ENCODE measurements around the gene PMEPA1.

PMEPA1 gene

DNA sequence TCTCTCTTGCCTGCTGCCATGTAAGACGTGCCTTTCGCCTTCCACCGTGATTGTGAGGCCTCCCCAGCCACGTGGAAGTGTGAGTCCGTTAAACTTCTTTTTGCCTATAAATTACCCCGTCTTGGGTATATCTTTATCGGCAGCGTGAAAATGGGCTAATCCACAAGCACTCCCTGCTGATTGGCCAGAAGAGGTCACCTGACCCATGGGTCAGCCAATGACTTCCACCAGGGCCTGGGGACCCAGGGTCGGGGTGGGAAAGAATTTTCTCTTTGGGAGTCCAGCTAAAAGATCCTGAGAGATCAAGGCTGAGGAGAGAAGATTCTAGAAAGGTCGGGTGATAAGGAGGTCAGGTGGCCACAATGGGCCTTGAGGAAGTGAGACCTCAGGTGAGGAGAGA, 106.7 kb downstream of the PMEPA1 start:
- DNase-seq: no peak

DNA sequence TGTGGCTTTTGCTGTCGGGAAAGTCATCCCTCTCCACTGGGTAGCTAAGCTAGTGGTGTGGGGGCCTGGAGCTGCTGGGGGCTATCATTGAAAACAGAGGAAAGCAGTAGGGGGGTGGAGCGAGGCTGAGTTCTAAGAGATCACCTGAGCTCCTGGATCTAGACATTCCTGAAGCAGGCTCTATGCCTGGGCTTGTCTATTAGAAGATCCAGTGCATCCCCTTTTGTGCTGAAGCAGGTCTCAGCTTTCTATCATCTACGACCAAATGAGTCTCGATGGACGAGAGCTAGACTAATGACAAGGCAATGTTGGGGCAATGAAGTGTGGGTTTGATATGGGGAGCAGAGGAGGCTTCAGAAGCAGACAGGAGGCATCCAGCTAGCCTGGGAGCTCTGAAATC, 108.1 kb downstream of the PMEPA1 start:
- DNase-seq: no peak

DNA sequence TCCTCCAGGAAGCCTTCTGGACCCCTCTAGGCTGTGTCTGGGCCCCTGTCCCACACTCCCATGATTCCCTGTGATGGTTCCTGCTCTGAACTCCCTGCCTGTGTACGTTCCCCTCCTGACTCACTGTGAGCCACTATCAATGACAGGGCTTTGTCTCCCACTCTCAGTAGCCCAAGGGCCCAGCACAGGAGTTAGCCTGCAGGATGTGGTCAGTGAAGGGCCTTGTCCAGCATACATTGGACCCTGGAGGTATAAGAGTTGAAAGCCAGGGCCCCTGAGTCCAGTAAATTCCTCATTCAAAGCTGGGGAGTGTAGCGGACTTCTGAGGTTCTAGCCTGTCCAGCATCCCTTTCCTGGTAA, 108.6 kb downstream of the PMEPA1 start:
- no peak for DNase-seq

DNA sequence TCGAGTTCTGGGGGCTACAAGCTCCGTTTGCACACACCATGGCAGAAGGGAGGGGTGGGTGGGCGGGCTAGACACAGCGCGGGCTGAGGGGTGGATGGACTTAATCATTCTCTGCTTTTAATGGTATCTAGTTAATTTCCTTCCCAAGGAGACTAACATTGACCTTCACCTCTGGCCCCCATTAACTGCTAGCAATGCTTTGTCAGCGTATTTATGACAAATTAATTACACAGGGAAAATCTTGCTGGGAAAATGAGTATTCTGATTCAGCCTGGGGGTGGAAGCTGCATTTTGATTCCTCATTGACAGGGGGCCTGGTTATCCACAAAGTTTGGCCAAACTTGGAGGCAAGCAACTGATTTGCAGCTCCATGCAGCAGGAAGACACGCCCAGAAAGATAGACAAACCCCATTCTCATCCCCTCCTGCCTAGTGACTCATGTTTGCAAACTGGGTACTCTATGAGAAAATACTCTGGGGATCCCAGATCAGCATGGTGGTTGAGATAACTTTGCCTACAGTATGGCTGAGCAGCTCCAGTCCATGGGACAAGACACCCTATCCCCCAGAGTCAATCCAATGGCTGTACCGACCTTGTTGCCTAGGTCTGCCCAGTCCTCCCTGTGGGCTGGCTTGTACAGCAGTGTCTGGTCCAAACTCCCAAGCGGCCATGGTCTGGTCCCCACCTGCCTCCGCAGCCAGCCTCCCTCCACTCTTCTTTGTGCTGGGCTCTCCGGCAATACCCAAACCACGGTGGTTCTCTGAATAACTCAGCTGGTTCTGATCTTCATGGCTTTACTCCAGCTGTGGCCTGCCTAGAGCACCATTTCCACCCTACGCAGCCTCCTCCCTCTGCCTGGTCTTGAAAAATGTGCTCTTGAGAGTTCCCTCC, 109.2 kb downstream of the PMEPA1 start:
- no peak for DNase-seq

DNA sequence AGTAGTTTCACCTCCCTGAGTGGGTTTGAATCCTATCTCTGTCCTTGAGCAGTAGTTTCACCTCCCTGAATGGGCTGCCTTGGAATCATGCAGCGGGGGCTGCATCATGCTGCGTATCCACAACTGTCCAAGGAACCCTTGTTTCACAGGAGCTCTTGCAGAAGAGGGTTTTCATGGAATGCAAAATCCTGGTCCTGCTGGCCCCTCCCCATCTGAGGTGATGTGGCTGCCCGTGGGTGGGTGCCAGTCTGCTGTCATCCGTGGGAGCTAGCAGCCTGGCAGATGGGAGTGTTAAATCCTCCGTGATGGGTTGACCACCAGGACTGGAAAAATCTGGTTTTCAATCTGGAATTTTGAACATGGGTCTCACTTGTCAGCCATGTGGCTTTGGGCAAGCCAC, 111.3 kb downstream of the PMEPA1 start:
- DNase-seq: no peak
